Duodenal mucosa (tissue), 2 donors: ENCODE measurements around the gene TANGO6.

Experiments used
- H3K27ac ChIP-seq: one replicate; pipeline ENCODE4 v1.7.0; 2013; ENCODE audit warnings: low read depth, low read length
- H3K27me3 ChIP-seq, 2 donors: one replicate each; pipeline ENCODE4 v1.7.0; 2013; ENCODE audit warnings: low read length in 2 of 2, control low read depth in 1 of 2; ENCODE audit not compliant: insufficient read depth in 2 of 2, control insufficient read depth in 1 of 2
- H3K36me3 ChIP-seq, 2 donors: one replicate each; pipeline ENCODE4 v1.7.0; 2013; ENCODE audit warnings: low read length in 2 of 2, control low read depth in 1 of 2; ENCODE audit not compliant: insufficient read depth in 2 of 2, control insufficient read depth in 1 of 2
- H3K4me1 ChIP-seq, 2 donors: one replicate each; pipeline ENCODE4 v1.7.0; 2013; ENCODE audit warnings: low read length in 2 of 2, control low read depth in 1 of 2; ENCODE audit not compliant: insufficient read depth in 2 of 2, control insufficient read depth in 1 of 2
- H3K4me3 ChIP-seq, 2 donors: one replicate each; pipeline ENCODE4 v1.7.0; 2013; ENCODE audit warnings: low read length in 2 of 2, low read depth in 1 of 2
- H3K9ac ChIP-seq, 2 donors: one replicate each; pipeline ENCODE4 v1.7.0; 2013; ENCODE audit warnings: low read length in 2 of 2, low read depth in 1 of 2
- H3K9me3 ChIP-seq, 2 donors: one replicate each; pipeline ENCODE4 v1.7.0; 2013; ENCODE audit warnings: low read length in 2 of 2, control low read depth in 1 of 2; ENCODE audit not compliant: control insufficient read depth in 1 of 2

TANGO6 gene

DNA sequence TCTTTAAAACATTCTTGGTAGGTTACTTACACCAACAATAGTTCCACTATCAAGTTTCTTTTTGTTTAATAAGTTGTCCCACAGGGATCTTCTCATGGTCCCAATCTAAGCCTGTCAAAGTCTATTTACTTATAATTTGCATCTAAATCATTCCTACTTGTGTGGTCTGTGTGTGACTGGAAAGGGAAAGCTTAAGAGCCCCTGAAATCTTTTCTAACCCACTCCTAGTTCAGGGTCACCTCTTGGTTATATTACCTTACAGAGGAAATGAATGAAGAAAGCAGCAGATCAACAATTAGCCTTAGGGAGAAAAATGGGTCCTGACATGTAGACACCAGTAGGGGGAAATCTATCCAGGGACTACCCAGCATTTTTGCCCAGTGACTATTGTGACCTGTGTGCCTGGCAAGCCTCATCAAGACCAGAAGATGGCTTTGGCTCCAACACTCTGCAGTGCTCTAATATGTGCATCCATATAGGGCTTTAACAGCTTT is 151.7 kb downstream of the TANGO6 start:
- Histone ChIP-seq H3K36me3 (no peaks in the 10 kb centered on the region), H3K27me3 (no peaks in the 10 kb centered on the region), H3K4me1 (peaks cover 5 to 8% of the 10 kb centered on the region in 2 donors), H3K9ac (no peak overlapping the region), H3K4me3 (no peak overlapping the region), H3K27ac (no peak overlapping the region), H3K9me3 (no peaks in the 10 kb centered on the region)

DNA sequence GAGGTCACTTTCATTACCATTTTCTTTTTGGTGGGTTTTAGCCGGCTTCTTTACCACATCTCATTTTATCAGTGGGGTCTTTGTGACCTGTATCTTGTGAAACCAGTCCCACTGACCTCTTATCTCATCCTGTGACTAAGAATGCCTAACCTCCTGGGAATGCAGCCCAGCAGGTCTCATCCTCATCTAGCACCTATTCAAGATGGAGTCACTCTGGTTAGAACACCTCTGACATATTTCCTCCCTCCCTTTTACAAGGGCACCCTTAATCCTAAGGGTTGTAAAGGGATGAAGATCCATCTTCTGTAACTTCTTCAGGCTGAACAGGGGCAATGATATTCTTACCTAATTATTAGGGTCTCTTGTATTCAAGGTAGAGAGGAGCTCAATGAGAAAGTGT is 154.2 kb downstream of the TANGO6 start:
- Histone ChIP-seq H3K4me1 (peaks cover 5 to 8% of the 10 kb centered on the region in 2 donors), H3K9me3 (no peaks in the 10 kb centered on the region), H3K27me3 (no peaks in the 10 kb centered on the region), H3K27ac (no peak overlapping the region), H3K9ac (no peak overlapping the region), H3K36me3 (no peaks in the 10 kb centered on the region), H3K4me3 (no peak overlapping the region)

DNA sequence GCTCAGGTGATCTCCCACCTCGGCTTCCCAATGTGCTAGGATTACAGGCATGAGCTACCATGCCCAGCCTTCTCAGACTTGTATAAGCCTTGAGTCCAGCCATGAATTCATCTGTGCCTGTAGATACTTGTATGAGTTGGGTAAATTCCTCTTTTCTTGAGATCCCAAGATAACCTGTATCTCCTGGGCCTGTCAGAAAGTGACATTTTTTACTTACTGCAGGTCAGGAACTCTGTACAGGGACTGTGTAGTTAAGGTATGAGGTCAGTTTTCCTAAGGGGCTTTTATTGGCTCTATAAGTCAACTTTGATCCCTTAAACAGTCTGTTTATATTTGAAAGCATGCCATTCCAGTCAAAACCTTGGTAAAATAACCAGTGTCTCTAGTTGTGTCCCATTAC is 155.8 kb downstream of the TANGO6 start:
- no peak overlapping the region for H3K27ac ChIP-seq
- peaks cover 0 to 3% of the 10 kb centered on the region in 2 donors for H3K9me3 ChIP-seq
- H3K27me3 ChIP-seq = no peaks in the 10 kb centered on the region
- H3K4me3 ChIP-seq = no peak overlapping the region
- peaks cover 2 to 8% of the 10 kb centered on the region in 2 donors for H3K4me1 ChIP-seq
- no peak overlapping the region for H3K9ac ChIP-seq
- H3K36me3 ChIP-seq = no peaks in the 10 kb centered on the region

DNA sequence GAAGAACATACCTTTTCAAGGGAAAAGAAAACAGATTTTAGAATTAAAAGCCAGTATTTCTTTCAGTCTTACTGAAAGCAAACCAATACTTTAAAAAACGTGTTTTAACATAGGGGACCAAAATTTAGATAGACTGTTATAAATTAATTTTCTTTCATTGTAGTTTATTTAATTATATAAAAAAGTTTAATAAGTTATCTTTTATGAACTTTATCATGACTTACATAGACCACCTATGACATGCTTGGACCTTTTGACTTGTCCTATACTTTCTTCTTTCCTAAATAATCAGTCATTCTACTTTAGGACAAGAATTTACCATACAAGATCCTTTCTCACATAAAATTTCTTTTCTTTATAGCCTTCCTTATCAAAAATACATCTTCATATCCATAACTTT is 160.2 kb downstream of the TANGO6 start:
- Histone ChIP-seq H3K4me3 (no peak overlapping the region), H3K36me3 (no peaks in the 10 kb centered on the region), H3K4me1 (no peaks in the 10 kb centered on the region), H3K27ac (no peak overlapping the region), H3K9me3 (peaks cover 0 to 3% of the 10 kb centered on the region in 2 donors), H3K9ac (no peak overlapping the region), H3K27me3 (no peaks in the 10 kb centered on the region)

DNA sequence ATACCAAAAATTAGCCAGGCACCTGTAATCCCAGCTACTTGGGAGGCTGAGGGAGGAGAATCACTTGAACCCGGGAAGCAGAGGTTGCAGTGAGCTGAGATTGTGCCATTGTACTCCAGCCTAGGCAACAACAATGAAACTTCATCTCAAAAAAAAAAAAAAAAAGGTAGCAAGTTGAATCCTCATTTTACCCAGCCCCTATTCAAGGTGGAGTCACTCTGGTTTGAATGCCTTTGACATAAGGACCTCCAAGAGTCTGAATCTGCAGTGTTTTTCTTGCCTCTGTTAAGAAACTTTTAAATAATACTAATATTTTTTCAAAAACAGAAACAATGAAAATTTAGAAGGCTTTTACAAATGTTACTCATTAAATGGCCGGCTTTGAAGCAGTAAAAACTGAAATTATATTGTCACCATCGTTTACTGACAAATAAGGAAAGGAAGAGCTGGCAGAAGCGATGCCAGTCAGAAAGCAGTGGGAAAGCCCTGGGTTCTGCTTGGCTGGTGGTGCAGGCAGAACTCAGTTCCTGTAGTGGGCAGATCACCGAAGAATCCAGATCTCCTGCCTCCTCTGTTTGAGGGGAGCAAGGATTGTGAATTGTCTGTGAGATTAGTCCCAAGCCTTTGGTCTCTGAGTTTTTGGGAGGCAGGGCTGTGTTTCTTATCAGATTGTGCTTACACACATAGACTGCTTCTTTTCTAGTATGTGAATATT is 162.5 kb downstream of the TANGO6 start:
- H3K4me1 ChIP-seq = no peaks in the 10 kb centered on the region
- no peaks in the 10 kb centered on the region for H3K27me3 ChIP-seq
- H3K36me3 ChIP-seq = no peaks in the 10 kb centered on the region
- H3K27ac ChIP-seq = no peak overlapping the region
- peaks cover 0 to 3% of the 10 kb centered on the region in 2 donors for H3K9me3 ChIP-seq
- no peak overlapping the region for H3K9ac ChIP-seq
- no peak overlapping the region for H3K4me3 ChIP-seq

DNA sequence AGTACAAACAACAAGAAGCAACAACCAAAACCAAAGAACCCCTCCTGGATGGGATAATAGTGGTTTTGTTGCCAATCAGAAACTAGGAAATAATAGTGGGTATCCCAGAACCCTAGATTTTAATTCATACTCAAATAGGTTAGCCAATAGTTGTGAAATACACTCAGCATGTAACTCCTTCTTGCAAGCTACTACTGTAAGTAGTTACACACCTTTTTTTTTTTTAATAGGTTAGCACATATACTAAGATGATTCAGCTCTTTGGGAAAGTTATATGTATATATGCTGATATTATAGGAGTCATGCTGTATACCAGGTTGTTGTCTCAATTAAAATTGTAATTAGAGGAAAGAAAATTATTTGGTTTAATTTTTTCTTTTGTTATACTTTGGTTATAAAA is 169.6 kb downstream of the TANGO6 start:
- no peak overlapping the region for H3K9ac ChIP-seq
- H3K9me3 ChIP-seq = no peaks in the 10 kb centered on the region
- no peaks in the 10 kb centered on the region for H3K4me1 ChIP-seq
- no peaks in the 10 kb centered on the region for H3K27me3 ChIP-seq
- no peak overlapping the region for H3K27ac ChIP-seq
- no peaks in the 10 kb centered on the region for H3K36me3 ChIP-seq
- H3K4me3 ChIP-seq = no peak overlapping the region

DNA sequence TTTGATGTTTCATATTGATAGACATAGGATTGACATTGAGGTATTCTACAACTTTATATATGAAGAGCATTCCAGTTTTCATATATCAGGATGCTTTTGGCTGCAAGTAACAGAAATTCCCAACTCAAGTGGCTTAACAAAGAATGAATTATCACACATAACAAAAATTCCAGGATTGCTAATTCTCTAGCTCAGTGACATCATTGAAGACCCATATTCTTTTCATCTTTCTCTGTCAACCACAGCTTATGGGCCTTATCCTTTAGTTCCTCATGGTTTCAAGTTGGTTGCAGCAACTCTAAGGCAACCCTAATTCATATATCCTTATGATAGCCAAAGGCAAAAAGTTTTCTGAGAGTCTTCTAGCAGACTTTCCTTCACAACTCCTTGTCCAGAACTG is 170.7 kb downstream of the TANGO6 start:
- Histone ChIP-seq H3K9ac (no peak overlapping the region), H3K36me3 (no peaks in the 10 kb centered on the region), H3K4me3 (no peak overlapping the region), H3K27me3 (no peaks in the 10 kb centered on the region), H3K4me1 (no peaks in the 10 kb centered on the region), H3K9me3 (no peaks in the 10 kb centered on the region), H3K27ac (no peak overlapping the region)

DNA sequence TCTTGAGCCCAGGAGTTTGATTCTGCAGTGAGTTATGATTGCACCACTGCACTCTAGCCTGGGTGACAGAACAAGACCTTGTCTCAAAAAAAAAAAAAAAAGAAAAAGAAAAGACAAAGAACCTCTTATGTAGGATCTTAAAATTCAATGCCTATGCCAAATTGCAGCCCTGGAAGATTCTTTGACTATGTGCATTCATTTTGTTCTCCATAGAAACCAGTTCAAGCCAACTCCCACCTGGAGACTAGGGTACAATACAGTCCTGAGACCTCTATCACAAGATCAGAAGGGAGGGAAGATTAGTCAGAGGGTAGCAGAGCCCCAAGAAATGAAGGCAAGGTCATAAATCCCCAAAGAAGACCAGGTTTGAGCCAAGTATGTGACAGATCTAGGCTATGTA is 171.5 kb downstream of the TANGO6 start:
- Histone ChIP-seq H3K27ac (no peak overlapping the region), H3K4me3 (no peak overlapping the region), H3K9me3 (no peaks in the 10 kb centered on the region), H3K9ac (no peak overlapping the region), H3K4me1 (no peaks in the 10 kb centered on the region), H3K27me3 (no peaks in the 10 kb centered on the region), H3K36me3 (no peaks in the 10 kb centered on the region)

DNA sequence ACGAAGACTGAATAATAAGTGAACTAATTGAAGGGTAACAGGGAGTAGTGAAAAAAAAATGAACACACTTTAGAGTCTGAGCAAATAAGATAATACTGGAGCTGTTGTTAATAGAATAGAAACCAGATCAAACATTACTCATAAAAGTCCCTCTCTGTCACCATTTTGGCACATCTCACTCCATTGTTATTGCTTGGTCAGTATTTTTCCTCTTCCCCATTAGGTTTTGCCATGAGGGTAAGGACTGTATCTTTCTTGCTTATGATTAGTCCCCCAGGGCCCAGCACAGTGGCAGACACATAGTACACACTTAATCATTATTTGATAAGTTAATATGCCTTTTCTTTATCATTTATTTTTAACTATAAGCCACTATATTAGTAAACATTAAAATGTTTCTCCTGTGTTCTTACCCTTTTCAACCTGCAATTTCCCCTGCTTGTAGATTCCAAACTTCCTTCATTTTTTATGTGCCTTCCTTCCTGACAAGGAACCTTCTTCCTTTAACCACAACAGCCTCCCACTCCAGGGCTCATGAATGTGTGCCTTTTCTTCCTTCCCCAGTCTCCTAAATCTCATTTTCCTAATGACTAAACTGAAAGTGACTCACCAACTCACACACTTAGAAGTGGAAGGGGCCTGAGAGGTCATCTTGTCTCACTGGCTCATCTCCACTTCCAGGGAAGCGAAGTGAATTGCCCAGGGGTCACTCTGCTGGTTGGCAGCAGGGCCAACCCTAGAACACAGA is 173.9 kb downstream of the TANGO6 start:
- Histone ChIP-seq H3K4me3 (no peak overlapping the region), H3K9me3 (no peaks in the 10 kb centered on the region), H3K9ac (no peak overlapping the region), H3K27ac (no peak overlapping the region), H3K36me3 (no peaks in the 10 kb centered on the region), H3K27me3 (no peaks in the 10 kb centered on the region), H3K4me1 (no peaks in the 10 kb centered on the region)

DNA sequence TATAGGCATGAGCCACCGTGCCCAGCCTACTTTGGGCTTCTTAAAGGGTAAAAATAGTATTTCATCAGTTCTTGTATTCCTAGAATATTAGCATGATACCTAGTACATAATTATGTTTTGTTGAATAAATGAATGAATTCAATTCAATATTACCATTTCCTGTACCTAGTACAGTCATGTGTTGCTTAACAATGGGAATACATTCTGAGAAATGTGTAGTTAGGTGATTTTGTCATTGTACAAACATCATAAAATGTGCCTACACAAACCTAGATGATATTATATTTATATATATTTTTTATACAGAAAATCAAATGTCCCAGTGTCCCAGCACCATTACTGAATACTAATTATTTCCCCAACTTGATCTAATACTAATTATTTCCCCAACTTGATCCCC is 176.5 kb downstream of the TANGO6 start:
- no peaks in the 10 kb centered on the region for H3K9me3 ChIP-seq
- no peak overlapping the region for H3K27ac ChIP-seq
- H3K27me3 ChIP-seq = no peaks in the 10 kb centered on the region
- no peak overlapping the region for H3K9ac ChIP-seq
- H3K36me3 ChIP-seq = no peaks in the 10 kb centered on the region
- no peak overlapping the region for H3K4me3 ChIP-seq
- no peaks in the 10 kb centered on the region for H3K4me1 ChIP-seq
